Loucy (cell line): Measurements from ENCODE around the gene APOBEC3G.
"Not testable (repeated sequence)": the region's sequence is repeated elsewhere in the genome, so short reads cannot be mapped to it uniquely, and the experiment has no call there.

ENCODE experiments used
- EZH2phosphoT487 ChIP-seq: fragments of 200-600 bp; IDR thresholded peaks from 2 replicates; pipeline ENCODE4 v1.6.1; 2018; ENCODE audit warnings: antibody characterized with exemption, mild to moderate bottlenecking, moderate library complexity, borderline replicate concordance
- TF ChIP-seq, protein P1 (sequence below): fragments of 200-600 bp; sonication (generic); conservative IDR thresholded peaks from 2 replicates; pipeline ENCODE4 v1.5.1; 2014; ENCODE audit warnings: mild to moderate bottlenecking, antibody characterized with exemption, low read length

DNA sequence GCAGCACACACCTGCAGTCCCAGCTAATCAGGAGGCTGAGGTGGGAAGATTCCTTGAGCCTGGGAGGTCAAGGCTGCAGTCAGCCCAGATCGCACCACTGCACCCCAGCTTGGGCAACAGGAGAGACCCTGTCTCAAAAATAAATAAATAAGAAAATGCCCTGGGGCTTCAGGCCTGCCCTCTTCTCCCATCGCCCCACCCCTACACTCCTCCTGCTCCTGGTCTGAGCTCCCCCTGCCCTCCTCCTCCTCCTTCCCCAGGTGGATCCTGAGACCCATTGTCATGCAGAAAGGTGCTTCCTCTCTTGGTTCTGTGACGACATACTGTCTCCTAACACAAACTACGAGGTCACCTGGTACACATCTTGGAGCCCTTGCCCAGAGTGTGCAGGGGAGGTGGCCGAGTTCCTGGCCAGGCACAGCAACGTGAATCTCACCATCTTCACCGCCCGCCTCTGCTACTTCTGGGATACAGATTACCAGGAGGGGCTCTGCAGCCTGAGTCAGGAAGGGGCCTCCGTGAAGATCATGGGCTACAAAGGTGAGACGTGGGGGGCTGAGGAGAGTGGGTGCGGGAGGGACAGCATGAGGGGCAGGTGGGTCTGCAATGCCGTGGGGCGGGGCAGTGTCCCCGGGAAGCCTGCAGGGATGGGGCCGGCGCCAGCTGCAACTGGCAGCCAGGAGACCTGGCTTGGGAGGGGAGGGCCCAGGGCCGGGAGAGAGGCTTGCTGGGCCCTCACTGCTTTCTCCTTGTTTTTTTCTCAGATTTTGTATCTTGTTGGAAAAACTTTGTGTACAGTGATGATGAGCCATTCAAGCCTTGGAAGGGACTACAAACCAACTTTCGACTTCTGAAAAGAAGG lies 45.4 kb upstream of the APOBEC3G start:
- TF ChIP-seq, protein P1, sequence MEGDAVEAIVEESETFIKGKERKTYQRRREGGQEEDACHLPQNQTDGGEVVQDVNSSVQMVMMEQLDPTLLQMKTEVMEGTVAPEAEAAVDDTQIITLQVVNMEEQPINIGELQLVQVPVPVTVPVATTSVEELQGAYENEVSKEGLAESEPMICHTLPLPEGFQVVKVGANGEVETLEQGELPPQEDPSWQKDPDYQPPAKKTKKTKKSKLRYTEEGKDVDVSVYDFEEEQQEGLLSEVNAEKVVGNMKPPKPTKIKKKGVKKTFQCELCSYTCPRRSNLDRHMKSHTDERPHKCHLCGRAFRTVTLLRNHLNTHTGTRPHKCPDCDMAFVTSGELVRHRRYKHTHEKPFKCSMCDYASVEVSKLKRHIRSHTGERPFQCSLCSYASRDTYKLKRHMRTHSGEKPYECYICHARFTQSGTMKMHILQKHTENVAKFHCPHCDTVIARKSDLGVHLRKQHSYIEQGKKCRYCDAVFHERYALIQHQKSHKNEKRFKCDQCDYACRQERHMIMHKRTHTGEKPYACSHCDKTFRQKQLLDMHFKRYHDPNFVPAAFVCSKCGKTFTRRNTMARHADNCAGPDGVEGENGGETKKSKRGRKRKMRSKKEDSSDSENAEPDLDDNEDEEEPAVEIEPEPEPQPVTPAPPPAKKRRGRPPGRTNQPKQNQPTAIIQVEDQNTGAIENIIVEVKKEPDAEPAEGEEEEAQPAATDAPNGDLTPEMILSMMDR = not testable (repeated sequence)
- TF ChIP-seq EZH2phosphoT487 = not testable (repeated sequence)
